ENCODE results near the gene SF3A2.
A peak's percentile ranks its signal among the peaks of the same experiment; 100 is the strongest.
"Not testable (repeated sequence)": the region's sequence is repeated elsewhere in the genome, so short reads cannot be mapped to it uniquely, and the experiment has no call there.

Gene SF3A2, protein sequence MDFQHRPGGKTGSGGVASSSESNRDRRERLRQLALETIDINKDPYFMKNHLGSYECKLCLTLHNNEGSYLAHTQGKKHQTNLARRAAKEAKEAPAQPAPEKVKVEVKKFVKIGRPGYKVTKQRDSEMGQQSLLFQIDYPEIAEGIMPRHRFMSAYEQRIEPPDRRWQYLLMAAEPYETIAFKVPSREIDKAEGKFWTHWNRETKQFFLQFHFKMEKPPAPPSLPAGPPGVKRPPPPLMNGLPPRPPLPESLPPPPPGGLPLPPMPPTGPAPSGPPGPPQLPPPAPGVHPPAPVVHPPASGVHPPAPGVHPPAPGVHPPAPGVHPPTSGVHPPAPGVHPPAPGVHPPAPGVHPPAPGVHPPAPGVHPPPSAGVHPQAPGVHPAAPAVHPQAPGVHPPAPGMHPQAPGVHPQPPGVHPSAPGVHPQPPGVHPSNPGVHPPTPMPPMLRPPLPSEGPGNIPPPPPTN

GRCh38 chr19:2236314-2237050 lies at the start of gene SF3A2, which contains the start of gene PLEKHJ1:
SF3A2 (plus strand) TSS chr19:2236824; CDS start chr19:2243419, 6,595 bp downstream.
PLEKHJ1 (minus strand) TSS chr19:2236329; CDS start chr19:2236248, 81 bp downstream.
- peak; percentile 95 to 97 for DNase-seq (ENCODE audit: low read depth in 2 of 2)

GRCh38 chr19:2187159-2187558 lies 49.5 kb upstream of the SF3A2 start:
- no peak for DNase-seq (ENCODE audit: low read depth in 2 of 2)

DNA sequence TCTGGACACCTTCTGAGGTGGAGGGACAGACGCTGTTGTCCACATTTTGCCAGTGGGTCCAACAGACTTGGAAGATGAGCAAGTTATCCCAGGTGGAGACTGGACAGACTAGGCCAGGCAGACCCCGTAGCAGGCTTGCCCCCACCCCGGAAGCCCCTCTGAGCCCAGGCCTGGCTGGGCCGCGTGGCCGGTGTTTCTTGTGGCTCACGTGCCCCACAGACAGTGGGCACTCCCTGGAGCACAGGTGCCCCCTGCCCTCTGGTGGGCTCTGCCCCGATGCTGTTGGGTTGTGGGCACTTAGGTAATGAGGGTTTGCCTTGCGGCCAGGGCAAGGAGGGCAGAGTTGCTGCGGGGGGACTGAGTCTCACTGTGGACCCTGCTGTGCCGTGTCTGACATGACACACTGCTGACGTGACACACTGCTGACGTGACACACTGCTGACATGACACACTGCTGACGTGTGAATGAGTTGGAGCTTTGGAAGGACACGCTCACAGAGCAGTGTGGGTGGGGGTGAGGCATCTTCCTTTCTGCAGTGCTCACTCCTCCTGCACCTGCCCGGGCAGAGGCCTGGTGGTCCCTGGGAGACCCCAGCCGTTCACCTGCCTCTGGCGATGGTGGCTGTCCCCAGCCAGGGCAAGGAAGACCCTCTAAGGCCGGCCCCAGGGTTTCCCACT lies 47.8 kb upstream of the SF3A2 start:
- DNase-seq (ENCODE audit: low read depth in 2 of 2): peak in 1 of 2 experiments; percentile 16

DNA sequence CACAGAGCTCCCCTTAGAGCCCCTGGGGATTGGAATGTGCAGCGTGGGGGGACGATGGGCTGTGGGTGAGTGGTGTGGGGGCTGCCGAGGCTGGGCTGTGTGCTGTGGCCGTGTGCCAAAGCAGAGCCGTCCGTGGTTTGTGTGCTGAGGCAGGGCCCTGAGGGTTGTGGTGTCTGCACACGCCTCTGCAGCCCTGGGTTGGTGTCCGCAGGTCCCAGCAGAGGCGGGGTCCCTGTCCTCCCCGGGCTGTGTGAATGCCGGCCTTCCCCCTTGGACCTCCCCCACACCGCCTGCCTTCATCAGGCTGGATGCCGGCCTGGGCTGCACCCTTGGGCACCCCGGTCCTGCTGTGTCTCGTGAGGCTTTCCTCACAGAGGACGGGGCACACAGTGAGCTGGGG lies 46.7 kb upstream of the SF3A2 start:
- DNase-seq (ENCODE audit: low read depth in 2 of 2): no peak

- no peak for DNase-seq (ENCODE audit: low read depth in 2 of 2)
Measured at GRCh38 chr19:2190848-2191455, 45.7 kb upstream of the SF3A2 start.

DNA sequence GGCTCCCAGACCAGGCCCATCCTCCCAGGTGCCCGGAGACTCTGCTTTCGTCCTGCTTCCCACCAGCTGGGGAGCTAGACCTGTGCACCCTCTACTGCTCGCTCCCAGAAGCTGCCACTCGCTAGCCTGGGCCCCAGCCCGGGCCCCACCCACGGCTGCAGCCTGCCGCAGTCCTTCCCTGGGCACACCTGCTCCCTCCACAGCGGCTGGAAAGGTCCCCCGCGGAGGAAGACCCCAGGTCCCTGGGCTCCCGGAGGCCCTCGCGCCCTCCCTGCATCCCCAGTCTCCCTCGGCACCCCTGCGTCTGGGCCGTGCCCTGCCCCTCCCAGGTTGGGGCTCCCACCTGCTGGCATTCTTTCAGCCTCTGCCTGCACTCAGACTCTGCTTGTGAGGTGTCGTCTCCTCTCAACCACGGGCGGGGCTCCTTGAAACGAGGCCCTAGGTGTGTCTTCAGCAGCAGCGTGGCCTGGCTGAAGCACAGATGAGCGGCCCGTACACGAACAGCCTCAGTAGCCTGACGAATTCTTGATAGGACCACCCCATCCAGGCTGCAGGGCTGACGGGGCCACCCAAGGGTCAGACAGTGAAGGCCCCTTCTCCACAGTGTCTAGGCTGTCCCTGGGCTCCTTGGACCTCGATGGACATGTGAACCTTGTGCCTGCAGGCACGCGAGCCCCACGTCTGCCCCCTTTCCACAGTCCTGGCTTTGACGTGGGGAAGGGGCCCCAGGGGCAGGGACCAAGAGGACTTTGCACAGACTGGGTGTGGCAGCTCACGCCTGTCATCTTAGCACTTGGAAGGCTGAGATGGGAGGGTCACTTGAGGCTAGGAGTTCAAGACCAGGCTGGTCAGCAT lies 44.9 kb upstream of the SF3A2 start:
- DNase-seq (ENCODE audit: low read depth in 2 of 2): no peak

DNA sequence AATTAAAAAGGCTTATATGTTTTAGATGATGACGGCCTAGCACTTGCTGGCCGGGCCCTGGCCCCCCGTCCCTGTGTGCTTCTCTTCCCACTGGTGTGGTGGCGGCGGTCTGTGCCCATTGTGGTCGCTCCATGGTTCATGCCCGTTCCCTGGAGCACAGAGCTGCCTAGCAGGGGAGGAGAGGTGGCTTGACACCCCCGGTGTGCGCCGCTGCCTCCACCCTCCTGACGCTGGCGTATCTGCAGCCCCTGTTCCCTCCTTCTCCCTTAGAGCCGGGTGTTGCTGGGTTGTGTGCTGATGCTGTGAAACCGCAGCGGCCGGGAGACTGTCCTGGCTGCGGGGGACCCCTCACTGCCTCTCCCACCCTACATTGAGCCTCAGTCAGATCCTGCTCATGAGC lies 43.8 kb upstream of the SF3A2 start:
- no peak for DNase-seq (ENCODE audit: low read depth in 2 of 2)

GRCh38 chr19:2193807-2194206 lies 42.8 kb upstream of the SF3A2 start:
- DNase-seq (ENCODE audit: low read depth in 2 of 2): no peak

DNA sequence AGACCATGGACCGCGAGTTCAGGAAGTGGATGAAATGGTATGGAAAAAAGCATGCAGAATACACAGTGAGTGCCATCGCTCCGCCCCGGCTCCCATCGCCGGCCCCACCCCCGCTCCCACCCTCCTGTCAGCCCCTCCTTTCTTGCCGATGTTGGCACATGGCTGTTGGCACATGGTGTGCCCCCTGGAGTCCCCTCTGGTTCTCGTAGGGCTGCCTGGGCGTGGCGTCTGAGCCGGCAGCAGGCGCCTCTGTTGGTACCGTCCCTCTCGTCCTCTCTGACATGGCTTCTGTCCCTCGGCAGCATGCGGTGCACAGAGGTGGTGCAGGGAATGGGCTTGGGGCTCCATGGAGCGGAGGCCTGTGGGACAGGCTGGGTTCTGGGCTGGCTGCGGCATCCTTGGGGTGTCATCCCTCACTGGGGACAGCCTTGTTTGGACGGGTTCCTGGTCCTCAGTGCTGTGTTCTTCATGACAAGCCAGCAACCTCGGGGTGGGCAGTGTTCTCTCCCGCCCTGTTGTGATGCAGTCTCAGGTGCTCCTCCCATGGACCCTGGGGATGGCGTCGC lies 42.0 kb upstream of the SF3A2 start:
- no peak for DNase-seq (ENCODE audit: low read depth in 2 of 2)

GRCh38 chr19:2195361-2195760 lies 41.3 kb upstream of the SF3A2 start:
- DNase-seq (ENCODE audit: low read depth in 2 of 2): no peak

- no peak for DNase-seq (ENCODE audit: low read depth in 2 of 2)
Measured at GRCh38 chr19:2195914-2196313, 40.7 kb upstream of the SF3A2 start.

- no peak for DNase-seq (ENCODE audit: low read depth in 2 of 2)
Measured at GRCh38 chr19:2197270-2197669, 39.4 kb upstream of the SF3A2 start.

DNA sequence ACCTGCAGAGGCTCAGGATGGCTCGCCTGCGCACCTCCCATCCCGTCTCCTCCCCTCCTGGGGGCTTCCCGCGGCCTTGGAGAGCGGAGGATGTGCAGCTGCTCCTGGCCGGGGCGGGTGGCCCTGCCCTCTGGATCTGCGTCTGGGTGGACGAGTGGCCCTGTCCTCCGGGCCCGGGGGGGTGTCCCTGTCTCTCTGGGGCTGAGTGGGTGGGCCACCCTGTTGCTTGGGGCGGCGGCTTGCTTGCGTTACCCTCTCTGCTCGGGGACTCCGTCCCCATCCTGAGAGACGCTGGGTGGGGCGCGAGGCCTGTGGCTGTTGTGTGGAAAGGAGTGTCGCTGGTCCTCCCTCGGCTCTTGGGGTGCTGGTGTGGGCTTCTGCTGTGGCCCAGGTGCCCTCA lies 38.3 kb upstream of the SF3A2 start:
- no peak for DNase-seq (ENCODE audit: low read depth in 2 of 2)

GRCh38 chr19:2199215-2199614 lies 37.4 kb upstream of the SF3A2 start:
- no peak for DNase-seq (ENCODE audit: low read depth in 2 of 2)

- DNase-seq (ENCODE audit: low read depth in 2 of 2): no peak
Measured at GRCh38 chr19:2199861-2200623, 36.6 kb upstream of the SF3A2 start.

GRCh38 chr19:2200624-2201294 lies 35.9 kb upstream of the SF3A2 start:
- not testable (repeated sequence) for DNase-seq (ENCODE audit: low read depth in 2 of 2)

GRCh38 chr19:2201473-2202148 lies 35.0 kb upstream of the SF3A2 start:
- DNase-seq (ENCODE audit: low read depth in 2 of 2): no peak

DNA sequence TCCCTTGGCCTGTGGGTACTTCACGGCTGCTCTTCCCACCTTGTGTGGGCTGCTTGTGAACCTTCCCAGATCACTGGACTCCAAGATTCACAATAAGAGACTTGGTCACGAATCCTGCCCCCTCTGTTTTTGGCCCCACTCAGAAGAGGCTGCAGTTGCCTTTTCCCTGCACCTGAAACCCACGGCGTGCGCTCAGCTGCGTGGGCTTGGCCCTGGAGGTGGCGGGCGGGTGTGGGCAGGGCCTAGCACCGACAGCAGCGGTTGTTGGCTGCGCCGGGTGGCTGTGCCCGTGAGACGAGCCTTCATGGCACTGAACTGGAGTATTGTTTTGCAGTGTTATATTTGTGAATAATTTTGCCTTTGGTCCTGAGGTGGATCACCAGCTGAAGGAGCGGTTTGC lies 34.3 kb upstream of the SF3A2 start:
- no peak for DNase-seq (ENCODE audit: low read depth in 2 of 2)

GRCh38 chr19:2207008-2207407 lies 29.6 kb upstream of the SF3A2 start:
- no peak for DNase-seq (ENCODE audit: low read depth in 2 of 2)
